Esophagus squamous epithelium (tissue), 4 donors: ENCODE measurements around the gene CYP21A2.
"Not testable (repeated sequence)": the region's sequence is repeated elsewhere in the genome, so short reads cannot be mapped to it uniquely, and the experiment has no call there.

ENCODE experiments used
- POLR2A ChIP-seq, 4 donors: fragments of 450-650 bp; IDR thresholded peaks; one replicate each; pipeline ENCODE4 v1.6.1; 2017; ENCODE audit warnings: antibody characterized with exemption in 4 of 4, mild to moderate bottlenecking in 4 of 4, moderate library complexity in 3 of 4
- TF ChIP-seq, protein P1 (sequence below), 6 experiments: fragments of 450-650 bp in 4 of 6; fragments of 200-600 bp in 2 of 6; sonication (generic) in 2 of 6; IDR thresholded peaks; one replicate each; pipeline ENCODE4 v1.5.1; 2016 to 2019; ENCODE audit warnings: antibody characterized with exemption in 6 of 6, mild to moderate bottlenecking in 4 of 6, moderate library complexity in 4 of 6

DNA sequence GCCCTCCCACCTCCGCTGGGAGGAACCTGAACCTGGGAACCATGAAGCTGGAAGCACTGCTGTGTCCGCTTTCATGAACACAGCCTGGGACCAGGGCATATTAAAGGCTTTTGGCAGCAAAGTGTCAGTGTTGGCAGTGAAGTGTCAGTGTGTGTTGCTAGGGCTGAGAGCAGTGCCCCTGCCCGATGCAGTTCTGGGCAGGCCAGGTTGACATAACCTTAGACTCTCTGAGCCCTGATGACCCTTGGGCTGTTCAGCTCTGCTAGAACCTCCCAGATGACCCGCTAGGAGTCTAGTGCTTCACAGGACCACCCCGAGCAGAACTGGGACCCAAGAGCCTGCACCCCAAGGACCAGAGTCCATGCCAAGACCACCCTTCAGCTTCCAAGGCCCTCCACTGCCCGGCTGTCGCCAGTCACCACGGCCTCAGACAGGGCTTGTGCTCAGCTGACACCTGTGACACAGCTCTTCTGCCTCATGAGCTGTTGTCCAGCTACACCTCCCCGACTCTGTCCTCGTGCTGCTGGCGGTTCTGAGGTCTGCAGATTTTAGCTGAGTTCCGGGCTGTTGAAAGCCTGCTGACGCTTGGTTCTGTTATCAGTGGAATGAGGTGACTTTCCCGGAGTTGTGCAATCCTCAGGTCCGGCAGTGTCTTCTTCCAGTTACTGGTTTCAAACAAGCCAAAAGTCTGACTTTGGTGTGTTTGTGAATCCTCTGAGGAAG, 35.5 kb upstream of the CYP21A2 start:
- TF ChIP-seq, protein P1, sequence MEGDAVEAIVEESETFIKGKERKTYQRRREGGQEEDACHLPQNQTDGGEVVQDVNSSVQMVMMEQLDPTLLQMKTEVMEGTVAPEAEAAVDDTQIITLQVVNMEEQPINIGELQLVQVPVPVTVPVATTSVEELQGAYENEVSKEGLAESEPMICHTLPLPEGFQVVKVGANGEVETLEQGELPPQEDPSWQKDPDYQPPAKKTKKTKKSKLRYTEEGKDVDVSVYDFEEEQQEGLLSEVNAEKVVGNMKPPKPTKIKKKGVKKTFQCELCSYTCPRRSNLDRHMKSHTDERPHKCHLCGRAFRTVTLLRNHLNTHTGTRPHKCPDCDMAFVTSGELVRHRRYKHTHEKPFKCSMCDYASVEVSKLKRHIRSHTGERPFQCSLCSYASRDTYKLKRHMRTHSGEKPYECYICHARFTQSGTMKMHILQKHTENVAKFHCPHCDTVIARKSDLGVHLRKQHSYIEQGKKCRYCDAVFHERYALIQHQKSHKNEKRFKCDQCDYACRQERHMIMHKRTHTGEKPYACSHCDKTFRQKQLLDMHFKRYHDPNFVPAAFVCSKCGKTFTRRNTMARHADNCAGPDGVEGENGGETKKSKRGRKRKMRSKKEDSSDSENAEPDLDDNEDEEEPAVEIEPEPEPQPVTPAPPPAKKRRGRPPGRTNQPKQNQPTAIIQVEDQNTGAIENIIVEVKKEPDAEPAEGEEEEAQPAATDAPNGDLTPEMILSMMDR (IDR thresholded peaks at IDR 0.05) = not testable (repeated sequence)
- TF ChIP-seq POLR2A (IDR thresholded peaks at IDR 0.05) = not testable (repeated sequence)
